PC-9 (cell line): ENCODE data around the gene SMAD6. TPM values are rescaled to one million over a fixed set of nuclear protein-coding genes. Genes with fewer than 3 reads are reported as not detected.

Experiments
- BruUV-seq: library from RNA; stranded (reverse); fragments of 400-500 nt; replicated peaks from 2 replicates; lab custom pipeline; 2021; lab: Mats Ljungman, UMichigan
- CTCF ChIA-PET: fragments of 300-600 bp; sonication (Branson Sonifier 250); formaldehyde crosslinking; loops from one replicate; lab custom pipeline; 2022; ENCODE audit warnings: antibody characterized with exemption; lab: Charles Lee
- POLR2A ChIA-PET: fragments of 300-600 bp; sonication (Branson Sonifier 250); formaldehyde crosslinking; loops from one replicate; lab custom pipeline; 2022; ENCODE audit warnings: antibody characterized with exemption; ENCODE audit not compliant: unreplicated experiment; lab: Charles Lee
- DNase-seq, 2 experiments: peaks; one replicate each; pipeline versions ENCODE4 v3.0.0 to v3.0.0-alpha.2; 2015 to 2022; ENCODE audit warnings: mixed read lengths in 1 of 2
- H2AFZ ChIP-seq: fragments of 200-600 bp; sonication (generic); 2 replicates; pipeline ENCODE4 v1.8.1; 2017; ENCODE audit warnings: antibody characterized with exemption
- H3F3A ChIP-seq: fragments of 200-600 bp; sonication (generic); 2 replicates; pipeline ENCODE4 v1.8.1; 2017; ENCODE audit warnings: antibody characterized with exemption, mild to moderate bottlenecking, low read depth; ENCODE audit not compliant: insufficient read depth
- H3K27ac ChIP-seq: fragments of 200-600 bp; sonication (generic); 2 replicates; pipeline ENCODE4 v1.6.1; 2016; ENCODE audit warnings: mixed run types
- H3K27me3 ChIP-seq: fragments of 200-600 bp; sonication (generic); 2 replicates; pipeline ENCODE4 v1.6.1; 2016; ENCODE audit warnings: low read depth, mixed run types; ENCODE audit not compliant: insufficient read depth
- H3K36me3 ChIP-seq: fragments of 200-600 bp; sonication (generic); 2 replicates; pipeline ENCODE4 v1.6.1; 2016; ENCODE audit warnings: low read depth, mixed run types
- H3K4me1 ChIP-seq: fragments of 200-600 bp; sonication (generic); replicated peaks from 2 replicates; pipeline ENCODE4 v1.6.1; 2016; ENCODE audit warnings: mixed run types; ENCODE audit not compliant: insufficient read depth
- H3K4me2 ChIP-seq: fragments of 200-600 bp; sonication (generic); 2 replicates; pipeline ENCODE4 v1.6.1; 2017; ENCODE audit warnings: mixed run types
- H3K4me3 ChIP-seq: fragments of 200-600 bp; sonication (generic); 2 replicates; pipeline ENCODE4 v1.6.1; 2016; ENCODE audit warnings: mixed run types
- H3K79me2 ChIP-seq: fragments of 200-600 bp; sonication (generic); 2 replicates; pipeline ENCODE4 v1.6.1; 2017; ENCODE audit warnings: low read depth, mixed run types
- H3K9me2 ChIP-seq: fragments of 200-600 bp; sonication (generic); 2 replicates; pipeline ENCODE4 v1.8.1; 2017; ENCODE audit warnings: mild to moderate bottlenecking; ENCODE audit not compliant: insufficient read depth
- H3K9me3 ChIP-seq: fragments of 200-600 bp; sonication (generic); 2 replicates; pipeline ENCODE4 v1.8.1; 2016; ENCODE audit warnings: low read depth; ENCODE audit not compliant: insufficient read depth
- H4K20me1 ChIP-seq: fragments of 200-600 bp; sonication (generic); 2 replicates; pipeline ENCODE4 v1.8.1; 2017; ENCODE audit not compliant: insufficient read depth
- EZH2 ChIP-seq: fragments of 200-600 bp; sonication (generic); IDR thresholded peaks from 2 replicates; pipeline ENCODE4 v1.8.0; 2017; ENCODE audit warnings: antibody characterized with exemption, low read depth
- intact Hi-C: fragments of 100-400 bp; cut with micrococcal nuclease; formaldehyde crosslinking; loops from one replicate; pipeline ENCODE4 v1.10.0; 2022; ENCODE audit not compliant: unreplicated experiment
- total RNA-seq: library from RNA; stranded (reverse); gene quantifications from 2 replicates; pipeline ENCODE4 v1.2.3, GENCODE V29; 2021
- TF ChIP-seq, protein P1 (sequence below): fragments of 200-600 bp; sonication (generic); conservative IDR thresholded peaks from 2 replicates; pipeline ENCODE4 v1.6.1; 2017; ENCODE audit warnings: mixed run types, antibody characterized with exemption, mild to moderate bottlenecking, moderate library complexity

Gene SMAD6
- total RNA-seq, 1 experiment from 2014 or later, result 7.1 TPM

DNA sequence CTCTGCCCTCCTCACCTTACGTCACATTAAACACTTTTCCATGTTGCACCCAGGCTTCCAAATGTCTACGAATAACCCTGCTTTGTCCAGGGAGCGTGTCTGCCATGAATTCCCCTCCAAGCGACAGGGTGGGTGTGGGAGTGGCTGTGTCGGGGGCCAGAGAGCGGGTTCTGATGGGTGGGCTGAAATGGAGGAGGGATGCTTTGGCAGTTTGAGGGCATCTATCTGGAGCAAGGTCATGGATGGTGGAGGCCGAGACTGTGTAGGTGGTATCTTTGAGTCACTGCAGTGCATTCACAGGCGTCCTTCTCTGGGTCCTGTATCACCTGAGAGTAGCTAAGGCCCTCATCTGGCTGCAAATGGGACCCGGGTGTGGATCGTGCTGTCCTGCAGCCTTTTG, 36.6 kb downstream of the SMAD6 start:
- TF ChIP-seq, protein P1, sequence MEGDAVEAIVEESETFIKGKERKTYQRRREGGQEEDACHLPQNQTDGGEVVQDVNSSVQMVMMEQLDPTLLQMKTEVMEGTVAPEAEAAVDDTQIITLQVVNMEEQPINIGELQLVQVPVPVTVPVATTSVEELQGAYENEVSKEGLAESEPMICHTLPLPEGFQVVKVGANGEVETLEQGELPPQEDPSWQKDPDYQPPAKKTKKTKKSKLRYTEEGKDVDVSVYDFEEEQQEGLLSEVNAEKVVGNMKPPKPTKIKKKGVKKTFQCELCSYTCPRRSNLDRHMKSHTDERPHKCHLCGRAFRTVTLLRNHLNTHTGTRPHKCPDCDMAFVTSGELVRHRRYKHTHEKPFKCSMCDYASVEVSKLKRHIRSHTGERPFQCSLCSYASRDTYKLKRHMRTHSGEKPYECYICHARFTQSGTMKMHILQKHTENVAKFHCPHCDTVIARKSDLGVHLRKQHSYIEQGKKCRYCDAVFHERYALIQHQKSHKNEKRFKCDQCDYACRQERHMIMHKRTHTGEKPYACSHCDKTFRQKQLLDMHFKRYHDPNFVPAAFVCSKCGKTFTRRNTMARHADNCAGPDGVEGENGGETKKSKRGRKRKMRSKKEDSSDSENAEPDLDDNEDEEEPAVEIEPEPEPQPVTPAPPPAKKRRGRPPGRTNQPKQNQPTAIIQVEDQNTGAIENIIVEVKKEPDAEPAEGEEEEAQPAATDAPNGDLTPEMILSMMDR, result no peak
- TF ChIP-seq EZH2, result no peak
- CTCF ChIA-PET, result no interaction called here
- no peak overlapping the region for H3K4me2 ChIP-seq
- DNase-seq, result no peak
- intact Hi-C loops, result no loop called here
- POLR2A ChIA-PET, result no interaction called here
- no peaks in the 10 kb centered on the region for H3K79me2 ChIP-seq
- no peaks in the 10 kb centered on the region for H3F3A ChIP-seq
- H3K4me3 ChIP-seq, result no peak overlapping the region
- H3K36me3 ChIP-seq, result no peaks in the 10 kb centered on the region
- H2AFZ ChIP-seq, result no peak overlapping the region
- no peaks in the 10 kb centered on the region for H3K4me1 ChIP-seq
- no peaks in the 10 kb centered on the region for H4K20me1 ChIP-seq
- no peaks in the 10 kb centered on the region for H3K9me3 ChIP-seq
- H3K27ac ChIP-seq, result no peak overlapping the region
- no peaks in the 10 kb centered on the region for H3K9me2 ChIP-seq
- no TSS peak for BruUV-seq
- no peaks in the 10 kb centered on the region for H3K27me3 ChIP-seq

- ChIA-PET CTCF (no interaction called here), POLR2A (no interaction called here)
- Histone ChIP-seq H3K4me1 (no peaks in the 10 kb centered on the region), H3K36me3 (no peaks in the 10 kb centered on the region), H3K9me2 (no peaks in the 10 kb centered on the region), H3K79me2 (no peaks in the 10 kb centered on the region), H3K4me2 (no peak overlapping the region), H3K27me3 (no peaks in the 10 kb centered on the region), H4K20me1 (no peaks in the 10 kb centered on the region), H3K4me3 (no peak overlapping the region), H2AFZ (no peak overlapping the region), H3F3A (no peaks in the 10 kb centered on the region), H3K27ac (no peak overlapping the region), H3K9me3 (no peaks in the 10 kb centered on the region)
- no peak for DNase-seq
- TF ChIP-seq EZH2, result no peak
- TF ChIP-seq, protein P1, result no peak
- BruUV-seq, result no TSS peak
- intact Hi-C loops, result no loop called here
Observed at GRCh38 chr15:66739287-66739686, 37.3 kb downstream of the SMAD6 start.

GRCh38 chr15:66740802-66741201, 38.8 kb downstream of the SMAD6 start:
- Histone ChIP-seq H3F3A (no peaks in the 10 kb centered on the region), H3K79me2 (no peaks in the 10 kb centered on the region)

More at GRCh38 chr15:66740802-66741201, 38.8 kb downstream of the SMAD6 start:
- H3K9me2 ChIP-seq, result no peaks in the 10 kb centered on the region
- intact Hi-C loops, result no loop called here
- H4K20me1 ChIP-seq, result no peaks in the 10 kb centered on the region
- H3K4me2 ChIP-seq, result no peak overlapping the region
- H3K27ac ChIP-seq, result no peak overlapping the region
- BruUV-seq, result no TSS peak
- CTCF ChIA-PET, result no interaction called here
- H3K27me3 ChIP-seq, result no peaks in the 10 kb centered on the region
- no peak overlapping the region for H2AFZ ChIP-seq
- POLR2A ChIA-PET, result no interaction called here
- H3K4me1 ChIP-seq, result no peaks in the 10 kb centered on the region
- DNase-seq, result no peak
- H3K9me3 ChIP-seq, result no peaks in the 10 kb centered on the region
- no peaks in the 10 kb centered on the region for H3K36me3 ChIP-seq
- no peak overlapping the region for H3K4me3 ChIP-seq
- TF ChIP-seq, protein P1, result no peak
- TF ChIP-seq EZH2, result no peak
